Measurements from ENCODE around the gene EVC.

The EVC gene

GRCh38 chr4:5732158-5732557 is 21.2 kb downstream of the EVC start:
- no peak for DNase-seq (ENCODE audit: low read depth)

GRCh38 chr4:5734853-5735252 is 23.9 kb downstream of the EVC start:
- no peak for DNase-seq (ENCODE audit: low read depth)

- DNase-seq (ENCODE audit: low read depth) = no peak
These were observed 24.5 kb downstream of the EVC start for GRCh38 chr4:5735463-5735862.

- no peak for DNase-seq (ENCODE audit: low read depth)
These were observed 27.1 kb downstream of the EVC start for GRCh38 chr4:5738061-5738460.

GRCh38 chr4:5742388-5742787 is 31.4 kb downstream of the EVC start:
- no peak for DNase-seq (ENCODE audit: low read depth)

GRCh38 chr4:5742968-5743367 is 32.0 kb downstream of the EVC start:
- DNase-seq (ENCODE audit: low read depth) = no peak

GRCh38 chr4:5746250-5746649 is 35.2 kb downstream of the EVC start:
- DNase-seq (ENCODE audit: low read depth) = no peak

- no peak for DNase-seq (ENCODE audit: low read depth)
These were observed 36.1 kb downstream of the EVC start for GRCh38 chr4:5746829-5747737.

GRCh38 chr4:5747738-5748375 is 36.9 kb downstream of the EVC start:
- peak; percentile 56 for DNase-seq (ENCODE audit: low read depth)

- no peak for DNase-seq (ENCODE audit: low read depth)
These were observed 38.6 kb downstream of the EVC start for GRCh38 chr4:5749568-5749967.

GRCh38 chr4:5750052-5750945 is 39.3 kb downstream of the EVC start:
- DNase-seq (ENCODE audit: low read depth) = no peak

- no peak for DNase-seq (ENCODE audit: low read depth)
These were observed 40.1 kb downstream of the EVC start for GRCh38 chr4:5750946-5751665.

GRCh38 chr4:5751666-5752375 is 40.8 kb downstream of the EVC start:
- DNase-seq (ENCODE audit: low read depth) = no peak

GRCh38 chr4:5752376-5753184 is 41.6 kb downstream of the EVC start:
- no peak for DNase-seq (ENCODE audit: low read depth)

GRCh38 chr4:5753366-5753765 is 42.4 kb downstream of the EVC start:
- no peak for DNase-seq (ENCODE audit: low read depth)

- peak; percentile 51 for DNase-seq (ENCODE audit: low read depth)
These were observed 42.9 kb downstream of the EVC start for GRCh38 chr4:5753766-5754528.

GRCh38 chr4:5754529-5754881 is 43.5 kb downstream of the EVC start:
- DNase-seq (ENCODE audit: low read depth) = no peak

- DNase-seq (ENCODE audit: low read depth) = no peak
These were observed 44.2 kb downstream of the EVC start for GRCh38 chr4:5755161-5755560.

- no peak for DNase-seq (ENCODE audit: low read depth)
These were observed 44.7 kb downstream of the EVC start for GRCh38 chr4:5755679-5756078.

- no peak for DNase-seq (ENCODE audit: low read depth)
These were observed 45.3 kb downstream of the EVC start for GRCh38 chr4:5756271-5756670.

All from HS-27A (cell line).